ENCODE results near the gene SLC22A16. TPM values are rescaled to one million over a fixed set of nuclear protein-coding genes. Genes with fewer than 3 reads are reported as not detected.
"Not testable (repeated sequence)": the region's sequence is repeated elsewhere in the genome, so short reads cannot be mapped to it uniquely, and the experiment has no call there.

Gene SLC22A16, protein sequence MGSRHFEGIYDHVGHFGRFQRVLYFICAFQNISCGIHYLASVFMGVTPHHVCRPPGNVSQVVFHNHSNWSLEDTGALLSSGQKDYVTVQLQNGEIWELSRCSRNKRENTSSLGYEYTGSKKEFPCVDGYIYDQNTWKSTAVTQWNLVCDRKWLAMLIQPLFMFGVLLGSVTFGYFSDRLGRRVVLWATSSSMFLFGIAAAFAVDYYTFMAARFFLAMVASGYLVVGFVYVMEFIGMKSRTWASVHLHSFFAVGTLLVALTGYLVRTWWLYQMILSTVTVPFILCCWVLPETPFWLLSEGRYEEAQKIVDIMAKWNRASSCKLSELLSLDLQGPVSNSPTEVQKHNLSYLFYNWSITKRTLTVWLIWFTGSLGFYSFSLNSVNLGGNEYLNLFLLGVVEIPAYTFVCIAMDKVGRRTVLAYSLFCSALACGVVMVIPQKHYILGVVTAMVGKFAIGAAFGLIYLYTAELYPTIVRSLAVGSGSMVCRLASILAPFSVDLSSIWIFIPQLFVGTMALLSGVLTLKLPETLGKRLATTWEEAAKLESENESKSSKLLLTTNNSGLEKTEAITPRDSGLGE
- polyA plus RNA-seq (ENCODE audit: insufficient read length in 3 of 3): under 1 TPM; 0.49 to 0.83 (median 0.50) TPM

DNA sequence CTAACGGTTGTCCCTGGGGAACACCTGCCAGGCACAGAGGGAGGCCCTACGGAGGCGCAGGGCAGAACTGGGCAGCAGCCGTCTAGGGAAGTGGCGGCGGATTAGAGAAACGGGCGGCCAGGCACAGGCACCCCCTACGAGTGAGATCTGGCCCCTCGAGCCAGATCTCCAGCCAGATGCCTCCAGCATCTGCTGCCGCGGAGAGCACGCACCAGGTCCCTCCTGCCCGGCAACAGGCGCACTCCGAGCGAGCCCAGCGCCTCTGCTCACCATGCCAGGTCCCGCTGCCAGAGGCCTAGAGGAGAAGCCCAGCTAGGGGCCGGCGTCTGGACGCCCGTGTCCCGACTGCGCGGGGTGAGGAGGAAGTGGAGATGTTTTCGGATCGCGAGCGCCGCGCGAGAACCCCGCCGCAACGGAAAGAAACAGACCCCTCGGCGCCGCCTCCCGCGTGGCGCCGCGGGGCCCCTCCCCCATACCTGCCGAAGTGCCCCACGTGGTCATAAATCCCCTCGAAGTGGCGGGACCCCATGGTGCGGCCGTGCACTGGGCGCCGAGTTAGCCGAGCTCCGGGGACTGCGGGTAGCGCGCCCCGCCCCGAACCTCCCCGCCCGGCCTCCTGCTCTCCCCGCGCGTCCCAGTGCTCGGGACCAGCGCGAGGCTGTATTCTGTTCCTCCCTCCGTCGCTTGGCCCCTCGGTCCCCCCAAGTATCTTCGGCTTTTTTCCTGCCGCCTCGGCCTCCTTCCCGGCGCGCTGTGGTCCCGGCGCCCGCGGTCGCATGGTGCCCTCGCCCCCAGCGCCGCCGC is at the start of gene SLC22A16:
Gene SLC22A16 (minus strand): TSS at position 568 of the 804 bp plus-strand sequence. CDS start 39 bp downstream, at position 529.
- no peak for DNase-seq (ENCODE audit: low read depth in 3 of 3, low spot score in 2 of 3)

DNA sequence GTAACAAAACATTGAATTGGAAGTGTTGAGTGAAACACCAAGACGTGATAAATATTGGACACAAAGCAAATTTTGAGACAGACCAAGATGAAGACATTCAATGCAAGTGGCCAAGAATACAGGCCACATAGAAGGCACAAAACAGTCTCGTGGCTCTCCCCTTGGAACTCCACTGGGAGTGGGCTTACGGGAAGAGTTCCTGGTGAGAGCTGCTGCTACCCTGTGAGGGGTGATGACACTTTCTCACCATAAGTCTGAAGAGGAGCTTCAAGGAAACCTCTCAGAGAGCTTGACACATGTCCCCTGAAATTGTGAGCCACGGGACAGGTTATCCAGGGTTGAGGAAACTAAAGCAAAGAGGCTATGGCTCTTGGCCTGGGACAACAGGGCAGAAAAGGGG is 48.6 kb upstream of the SLC22A16 start:
- DNase-seq (ENCODE audit: low read depth in 3 of 3, low spot score in 2 of 3): no peak

DNA sequence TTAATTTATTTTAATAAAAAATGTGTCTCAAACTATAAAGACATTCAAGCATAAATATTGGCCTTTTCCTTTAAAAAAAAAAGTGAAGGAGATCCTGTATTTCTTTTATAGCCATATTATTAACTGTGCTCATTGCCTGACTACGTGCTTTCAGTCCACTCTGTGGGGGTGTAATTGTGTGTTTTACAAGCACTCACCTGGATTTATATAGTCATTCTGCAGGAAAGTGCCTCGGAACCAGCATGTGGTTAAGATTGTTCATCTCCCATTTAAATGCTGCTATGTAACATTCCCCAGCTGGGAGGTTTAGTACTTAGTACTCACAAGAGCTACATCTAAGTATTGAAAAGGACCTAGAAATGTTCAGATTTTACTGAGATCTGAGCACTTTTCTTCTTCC is 47.9 kb upstream of the SLC22A16 start:
- DNase-seq (ENCODE audit: low read depth in 3 of 3, low spot score in 2 of 3): no peak

DNA sequence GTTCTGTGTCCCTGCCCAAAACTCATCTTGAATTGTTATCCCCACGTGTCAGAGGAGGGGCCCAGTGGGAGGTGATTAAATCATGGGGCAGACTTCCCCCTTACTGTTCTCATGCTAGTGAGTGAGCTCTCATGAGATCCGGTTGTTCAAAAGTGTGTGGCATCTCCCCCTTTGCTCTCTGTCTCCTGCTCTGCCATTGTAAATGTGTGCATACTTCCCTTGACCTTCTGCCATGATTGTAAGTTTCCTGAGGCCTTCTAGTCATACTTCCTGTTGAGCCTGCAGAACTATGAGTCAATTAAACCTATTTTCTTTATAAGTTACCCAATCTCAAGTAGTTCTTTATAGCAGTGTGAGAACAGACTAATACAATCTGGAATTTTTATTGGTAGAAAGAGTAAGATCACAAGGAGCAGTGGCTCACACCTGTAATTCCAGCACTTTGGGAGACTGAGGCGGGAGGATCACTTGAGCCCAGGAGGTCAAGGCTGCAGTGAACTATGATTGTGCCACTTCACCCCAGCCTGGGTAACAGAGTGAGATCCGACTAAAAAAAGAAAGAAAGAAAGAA is 47.1 kb upstream of the SLC22A16 start:
- no peak for DNase-seq (ENCODE audit: low read depth in 3 of 3, low spot score in 2 of 3)

DNA sequence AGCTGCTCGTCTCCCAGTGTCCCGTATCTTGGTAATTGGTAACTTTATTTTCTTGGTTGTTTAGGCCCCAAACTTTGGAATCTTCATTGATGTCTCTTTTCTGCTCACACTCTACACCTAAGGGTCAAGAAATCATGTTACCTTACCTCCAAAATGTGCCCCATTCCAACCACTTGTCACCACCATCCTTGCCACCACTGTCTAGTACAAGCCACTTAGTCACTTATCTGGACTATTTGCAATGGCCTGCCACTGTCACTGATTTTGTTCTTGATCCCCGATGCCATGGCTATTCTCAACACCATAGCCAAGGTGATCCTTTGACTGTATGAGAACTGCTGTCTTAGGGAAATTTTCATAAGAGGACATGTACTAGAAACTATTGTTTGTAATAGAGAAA is 46.0 kb upstream of the SLC22A16 start:
- no peak for DNase-seq (ENCODE audit: low read depth in 3 of 3, low spot score in 2 of 3)

DNA sequence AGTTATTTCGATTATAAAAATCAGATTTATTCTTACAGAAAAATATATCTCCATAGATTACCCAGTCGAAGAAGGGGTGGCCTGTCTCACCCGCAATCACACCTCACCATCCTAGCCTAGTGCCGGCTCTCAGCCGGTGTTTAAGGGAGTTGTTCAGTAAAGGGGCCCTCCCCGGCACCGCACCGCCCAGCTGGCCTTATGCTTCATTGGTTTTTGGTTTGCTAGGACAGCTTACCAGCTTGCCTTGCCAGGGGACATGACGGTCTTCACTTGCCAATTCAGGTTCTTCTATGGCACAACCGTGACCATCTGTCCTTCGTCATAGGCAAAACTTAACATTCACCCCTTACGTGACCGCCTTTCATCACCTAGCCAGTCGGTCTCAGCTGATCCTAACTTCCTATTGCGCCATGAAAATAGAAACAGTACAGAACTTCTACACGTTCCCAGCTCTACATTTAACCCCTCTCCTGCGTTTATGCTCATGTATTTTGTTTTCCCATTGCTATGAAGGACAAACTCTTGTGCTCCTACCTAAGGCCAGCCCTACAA is 44.7 kb upstream of the SLC22A16 start:
- no peak for DNase-seq (ENCODE audit: low read depth in 3 of 3, low spot score in 2 of 3)

DNA sequence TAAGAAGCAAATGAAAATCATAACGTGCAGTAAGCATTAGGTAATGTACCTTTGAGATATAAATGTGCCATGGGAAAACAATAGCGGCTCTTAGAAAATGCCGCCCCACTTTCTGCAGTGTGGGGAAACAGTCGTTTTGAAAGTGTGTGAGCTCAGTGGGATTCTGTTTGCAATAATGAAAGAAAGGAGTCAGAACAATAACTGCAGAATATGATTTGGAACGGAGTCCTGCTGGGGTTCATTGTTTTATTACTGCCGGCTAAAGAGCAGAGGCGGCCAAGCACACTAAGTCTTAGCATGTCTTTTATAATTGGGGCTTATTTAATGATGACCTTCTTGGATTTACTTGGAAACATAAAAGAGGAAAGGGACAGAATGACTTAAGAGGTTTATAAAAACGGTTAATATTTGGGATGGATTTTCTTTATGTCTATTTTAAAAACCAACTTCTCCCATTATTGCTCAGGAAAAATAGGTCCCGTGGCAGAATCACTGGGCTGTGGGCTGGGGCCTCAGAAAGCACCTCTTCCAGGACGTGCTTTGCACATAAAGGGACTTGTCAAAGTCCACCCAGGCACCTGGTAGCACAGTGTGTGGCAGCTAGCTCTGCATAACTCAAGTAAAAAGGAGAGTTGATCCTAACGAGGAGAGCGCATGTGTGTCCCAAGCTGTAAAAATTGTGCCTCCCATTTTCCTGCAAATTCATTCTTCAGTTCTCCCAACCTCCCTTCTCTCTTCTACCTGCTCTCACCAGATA is 44.0 kb upstream of the SLC22A16 start:
- no peak for DNase-seq (ENCODE audit: low read depth in 3 of 3, low spot score in 2 of 3)

DNA sequence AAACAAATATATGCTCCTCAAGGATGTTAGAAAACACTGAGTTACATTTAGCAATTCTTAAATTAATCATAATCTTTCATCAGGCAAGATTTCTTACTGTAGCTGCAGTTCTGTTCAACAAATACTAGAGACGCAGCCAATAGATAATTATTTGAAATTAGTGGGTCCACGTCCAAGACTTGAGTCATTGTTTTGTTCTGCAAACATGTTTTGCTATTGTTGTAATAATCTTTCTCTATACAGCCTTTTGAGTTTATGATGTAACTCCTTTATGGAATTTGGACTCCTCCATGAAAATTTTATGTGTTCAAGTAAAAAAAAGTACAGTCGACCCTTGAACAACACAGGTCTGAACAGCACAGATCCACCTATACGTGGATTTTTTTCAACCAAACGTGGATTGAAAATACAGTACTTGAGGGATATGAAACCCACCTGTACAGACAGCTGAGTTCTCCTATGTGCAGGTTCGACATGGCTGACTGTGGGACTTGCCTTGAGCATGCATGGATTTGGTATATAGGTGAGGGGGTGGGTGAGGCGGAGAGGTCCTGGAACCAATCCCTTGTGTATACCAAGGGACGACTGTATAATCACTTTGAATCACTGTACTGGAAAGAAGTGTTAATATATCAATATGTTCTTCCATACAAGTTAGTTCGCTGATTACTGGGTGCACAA is 41.3 kb upstream of the SLC22A16 start:
- DNase-seq (ENCODE audit: low read depth in 3 of 3, low spot score in 2 of 3): no peak

DNA sequence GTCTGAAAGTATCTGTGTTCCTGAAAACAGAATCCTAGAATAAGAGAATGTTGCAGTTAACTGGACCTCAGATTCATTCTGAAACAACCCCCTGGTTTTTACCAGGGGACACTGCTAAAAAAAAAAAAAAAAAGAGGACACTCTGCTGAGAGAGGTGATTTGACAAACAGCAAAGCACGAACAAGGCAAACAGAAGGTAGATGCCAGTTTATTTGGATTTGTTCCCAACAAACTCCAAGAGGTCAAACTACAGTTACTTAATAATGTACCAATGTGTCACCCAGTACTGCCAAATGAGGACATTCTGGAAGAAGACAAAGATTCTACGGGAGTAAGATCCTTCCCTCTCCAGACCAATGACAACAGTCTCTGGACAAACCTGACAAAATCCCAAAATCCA is 40.6 kb upstream of the SLC22A16 start:
- no peak for DNase-seq (ENCODE audit: low read depth in 3 of 3, low spot score in 2 of 3)

DNA sequence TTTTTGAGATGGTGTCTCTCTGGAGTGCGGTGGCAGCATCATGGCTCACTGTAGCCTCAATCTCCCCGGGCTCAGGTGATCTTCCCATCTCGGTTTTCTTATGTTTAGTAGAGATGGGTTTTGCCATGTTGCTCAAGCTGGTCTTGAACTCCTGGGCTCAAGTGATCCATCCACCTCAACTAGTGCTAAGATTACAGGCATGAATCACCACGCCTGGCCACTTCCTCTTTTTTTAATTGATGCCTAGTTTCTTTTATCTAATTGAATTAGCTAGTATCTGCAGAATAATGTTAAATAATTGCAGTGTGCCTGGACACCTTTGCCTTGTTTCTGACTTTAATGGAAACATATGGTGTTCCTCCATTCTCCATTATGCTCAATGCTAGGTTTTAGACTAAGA is 38.4 kb upstream of the SLC22A16 start:
- DNase-seq (ENCODE audit: low read depth in 3 of 3, low spot score in 2 of 3): no peak

DNA sequence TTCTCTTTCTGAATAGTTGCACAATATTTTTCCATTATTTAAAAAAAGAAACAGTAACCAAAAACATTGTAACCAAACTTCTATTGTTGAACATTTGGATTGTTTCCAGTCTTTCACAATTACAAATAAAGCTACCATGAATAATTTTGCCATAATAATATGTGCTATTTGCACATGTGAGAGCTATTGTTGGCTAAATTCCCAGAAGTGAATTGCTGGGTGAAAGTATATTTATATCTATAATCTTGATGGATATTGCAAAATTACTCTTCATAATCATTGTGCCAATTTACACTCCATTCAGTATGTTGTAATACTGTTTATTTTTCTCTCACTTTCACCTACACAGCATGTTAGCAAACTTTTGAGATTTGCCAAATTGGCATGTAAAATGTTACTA is 36.6 kb upstream of the SLC22A16 start:
- no peak for DNase-seq (ENCODE audit: low read depth in 3 of 3, low spot score in 2 of 3)

DNA sequence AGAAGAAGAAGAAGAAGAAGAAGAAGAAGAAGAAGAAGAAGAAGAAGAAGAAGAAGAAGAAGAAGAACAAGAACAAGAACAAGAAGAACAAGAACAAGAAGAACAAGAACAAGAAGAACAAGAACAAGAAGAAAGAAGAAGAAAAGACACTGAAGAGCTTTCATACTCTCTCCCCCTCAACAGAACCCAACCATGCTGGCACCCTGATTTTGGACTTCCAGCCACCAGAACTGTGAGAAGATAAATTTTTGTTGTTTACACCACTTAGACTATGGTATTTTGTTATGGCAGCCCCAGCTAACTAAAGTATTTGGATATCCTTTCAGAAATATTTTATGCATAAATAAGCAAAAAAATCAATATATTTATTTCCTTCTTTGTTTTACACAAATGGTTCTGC is 36.1 kb upstream of the SLC22A16 start:
- DNase-seq (ENCODE audit: low read depth in 3 of 3, low spot score in 2 of 3): not testable (repeated sequence)

DNA sequence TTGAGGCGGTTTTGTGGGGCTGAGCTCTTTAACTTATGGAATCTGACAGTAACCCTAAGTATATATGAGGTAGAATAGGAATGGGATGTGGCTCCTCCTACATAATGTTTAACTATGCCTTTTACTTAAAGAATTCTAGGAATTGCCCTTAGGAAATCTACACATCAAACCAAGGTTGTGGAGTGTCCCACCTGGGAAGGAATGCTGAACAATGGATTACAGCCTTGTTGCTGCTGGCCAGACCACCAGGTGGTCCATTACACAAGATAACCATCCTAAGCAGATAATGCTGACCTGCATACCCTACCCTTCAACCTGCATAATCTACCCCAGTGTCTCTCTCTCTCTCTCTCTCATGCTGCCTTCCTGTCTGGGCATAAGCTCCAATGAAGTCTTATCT is 35.0 kb upstream of the SLC22A16 start:
- no peak for DNase-seq (ENCODE audit: low read depth in 3 of 3, low spot score in 2 of 3)

DNA sequence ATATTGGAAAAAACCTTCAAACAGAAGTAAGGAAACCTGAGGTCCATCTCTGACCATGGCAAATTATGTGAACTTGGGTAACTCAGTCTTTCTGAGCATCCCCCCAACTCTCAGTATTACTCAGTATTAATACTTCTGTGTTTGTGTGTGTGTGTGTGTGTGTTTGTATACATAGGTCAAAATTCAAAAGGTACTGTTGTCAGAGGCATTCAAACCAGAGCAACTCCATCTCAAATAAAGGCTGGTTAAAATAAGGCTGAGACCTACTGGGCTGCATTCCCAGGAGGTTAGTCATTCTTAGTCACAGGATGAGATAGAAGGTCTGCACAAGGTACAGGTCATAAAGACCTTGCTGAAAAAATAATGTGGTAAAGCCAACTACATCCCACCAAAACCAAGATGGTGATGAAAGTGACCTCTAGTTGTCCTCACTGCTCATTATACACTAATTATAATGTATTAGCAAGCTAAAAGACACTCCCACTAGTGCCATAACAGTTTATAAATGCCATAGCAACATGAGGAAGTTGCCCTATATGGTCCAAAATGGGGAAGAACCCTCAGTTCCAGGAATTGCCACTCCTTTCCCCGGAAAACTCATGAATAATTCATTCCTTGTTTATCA is 33.3 kb upstream of the SLC22A16 start:
- no peak for DNase-seq (ENCODE audit: low read depth in 3 of 3, low spot score in 2 of 3)

DNA sequence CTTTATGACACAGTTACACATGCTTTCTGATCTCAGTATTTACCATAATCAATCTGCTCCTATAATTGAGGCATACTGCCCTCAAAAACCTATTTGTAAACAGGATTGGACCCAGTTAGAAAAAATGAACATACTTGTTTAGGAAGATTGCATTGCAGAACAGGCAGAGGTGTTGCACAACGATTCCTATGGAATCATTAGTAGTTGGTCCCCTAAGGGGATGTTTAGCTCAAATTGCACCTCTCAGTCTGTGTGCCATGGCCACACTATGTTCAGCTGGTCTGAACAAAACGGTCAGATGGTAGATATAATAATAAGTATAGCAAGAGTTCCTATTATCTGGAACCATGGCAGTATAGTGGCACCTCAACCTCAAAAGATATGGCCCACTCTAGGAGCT is 28.5 kb upstream of the SLC22A16 start:
- DNase-seq (ENCODE audit: low read depth in 3 of 3, low spot score in 2 of 3): not testable (repeated sequence)

DNA sequence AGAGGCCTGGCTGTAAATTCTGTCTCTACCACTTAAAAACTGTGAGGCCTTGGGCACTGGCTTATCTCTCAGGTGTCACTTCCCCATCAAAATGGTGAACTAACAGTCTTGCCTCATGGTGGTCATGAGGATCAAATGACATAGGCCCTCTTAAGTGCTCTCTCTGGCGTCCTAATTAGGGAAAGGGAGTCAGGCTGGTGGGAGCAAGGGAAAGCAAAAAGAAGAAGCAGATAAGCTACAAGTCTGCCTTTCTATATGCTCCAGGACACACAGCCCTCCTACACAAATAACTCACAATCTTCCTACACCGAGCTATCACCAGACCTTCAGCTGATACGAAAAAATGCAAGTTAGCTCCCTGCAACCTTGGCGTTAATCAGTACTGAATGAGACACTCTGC is 19.5 kb upstream of the SLC22A16 start:
- DNase-seq (ENCODE audit: low read depth in 3 of 3, low spot score in 2 of 3): no peak

DNA sequence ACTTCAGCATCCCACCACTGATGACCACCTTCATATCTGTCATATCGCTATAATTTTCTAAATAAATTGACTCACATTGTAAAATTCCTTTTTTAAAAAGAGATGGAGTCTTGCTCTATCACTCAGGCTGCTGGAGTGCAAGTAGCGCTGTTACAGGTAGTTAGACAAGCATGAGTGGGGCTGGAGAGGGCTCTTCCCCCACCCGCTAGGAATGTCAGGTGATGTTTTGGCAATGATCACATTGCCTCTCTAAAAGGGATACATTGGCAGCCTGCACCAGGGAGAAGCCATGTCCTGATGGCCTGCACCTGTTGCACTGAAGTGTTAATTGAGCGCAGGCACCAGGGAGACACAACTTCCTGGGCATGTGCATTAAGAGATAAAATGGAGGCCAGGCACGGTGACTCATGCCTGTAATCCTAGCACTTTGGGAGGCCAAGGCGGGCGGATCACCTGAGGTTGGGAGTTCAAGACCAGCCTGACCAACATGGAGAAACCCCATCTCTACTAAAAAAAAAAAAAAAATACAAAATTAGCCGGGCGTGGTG is 16.9 kb upstream of the SLC22A16 start:
- DNase-seq (ENCODE audit: low read depth in 3 of 3, low spot score in 2 of 3): no peak

DNA sequence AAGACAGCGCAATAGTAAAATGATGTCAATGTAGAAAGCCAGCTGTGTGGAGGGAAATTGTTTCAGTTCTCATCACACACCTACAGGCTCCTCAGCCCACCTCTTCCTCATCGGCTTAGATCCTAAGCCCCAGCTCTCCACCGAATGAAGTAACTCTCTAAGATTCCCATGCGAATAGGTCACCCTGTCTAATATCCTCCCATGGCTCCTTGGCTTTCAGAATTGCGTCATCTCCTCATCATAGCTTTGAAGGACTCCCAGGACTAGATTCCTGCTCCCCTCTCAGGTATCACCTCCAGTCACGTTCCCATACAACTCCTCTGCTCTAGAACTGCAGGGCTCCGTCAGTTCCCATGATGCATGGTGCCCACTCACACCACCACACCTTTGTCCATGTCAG is 16.2 kb upstream of the SLC22A16 start:
- DNase-seq (ENCODE audit: low read depth in 3 of 3, low spot score in 2 of 3): no peak

Data from right renal cortex interstitium (tissue), 3 donors.